ENCODE data around the gene PXK.

PXK gene

DNA sequence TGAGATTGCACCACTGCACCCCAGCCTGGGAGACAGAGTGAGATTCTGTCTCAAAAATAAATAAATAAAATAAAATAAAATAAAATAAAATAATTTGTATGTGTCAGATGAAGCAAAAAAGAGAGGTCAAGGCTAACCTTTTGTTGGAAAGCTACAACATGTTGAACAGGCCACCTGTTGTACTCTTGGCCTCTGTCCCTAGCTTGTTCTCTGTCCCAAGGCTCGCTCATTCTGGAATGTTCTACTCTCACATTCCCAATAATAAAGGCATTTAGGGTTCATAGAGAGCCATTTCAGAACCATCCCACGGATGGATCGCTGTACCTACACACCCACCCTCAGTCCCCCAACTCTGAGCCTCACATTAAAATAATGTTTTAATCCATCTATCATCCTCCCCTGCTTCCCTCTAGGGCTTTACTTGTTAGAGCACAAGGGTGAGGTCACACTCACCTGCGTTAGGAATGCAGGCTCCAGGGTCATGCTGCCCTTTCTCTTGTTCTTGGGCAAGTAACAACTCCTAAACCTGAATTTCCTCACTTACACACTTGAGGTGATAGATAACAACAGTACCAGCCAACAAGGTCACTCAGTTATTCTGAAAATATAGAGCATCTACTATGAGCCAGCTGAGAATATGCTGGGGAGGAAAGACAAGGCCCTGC lies 134.3 kb downstream of the PXK start:
- DNase-seq (ENCODE audit: low spot score): no peak

DNA sequence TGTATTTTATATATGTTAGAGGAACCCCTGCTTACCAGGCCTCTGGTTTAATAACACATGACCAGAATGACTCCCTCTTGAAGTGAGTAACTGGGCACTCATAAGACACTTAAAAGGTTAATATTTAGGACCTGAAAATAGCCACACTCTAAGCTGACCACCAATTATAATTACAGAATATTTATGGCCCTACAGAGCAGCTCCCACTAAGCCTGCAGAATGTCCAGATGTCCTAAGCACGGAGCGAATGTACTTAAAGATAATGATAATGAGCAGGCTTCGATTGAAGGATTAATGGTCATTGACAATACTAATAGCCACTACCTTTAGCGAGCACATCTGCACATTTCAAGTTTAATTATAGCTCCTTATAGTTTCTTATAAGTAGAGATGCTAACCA lies 136.4 kb downstream of the PXK start:
- no peak for DNase-seq (ENCODE audit: low spot score)

DNA sequence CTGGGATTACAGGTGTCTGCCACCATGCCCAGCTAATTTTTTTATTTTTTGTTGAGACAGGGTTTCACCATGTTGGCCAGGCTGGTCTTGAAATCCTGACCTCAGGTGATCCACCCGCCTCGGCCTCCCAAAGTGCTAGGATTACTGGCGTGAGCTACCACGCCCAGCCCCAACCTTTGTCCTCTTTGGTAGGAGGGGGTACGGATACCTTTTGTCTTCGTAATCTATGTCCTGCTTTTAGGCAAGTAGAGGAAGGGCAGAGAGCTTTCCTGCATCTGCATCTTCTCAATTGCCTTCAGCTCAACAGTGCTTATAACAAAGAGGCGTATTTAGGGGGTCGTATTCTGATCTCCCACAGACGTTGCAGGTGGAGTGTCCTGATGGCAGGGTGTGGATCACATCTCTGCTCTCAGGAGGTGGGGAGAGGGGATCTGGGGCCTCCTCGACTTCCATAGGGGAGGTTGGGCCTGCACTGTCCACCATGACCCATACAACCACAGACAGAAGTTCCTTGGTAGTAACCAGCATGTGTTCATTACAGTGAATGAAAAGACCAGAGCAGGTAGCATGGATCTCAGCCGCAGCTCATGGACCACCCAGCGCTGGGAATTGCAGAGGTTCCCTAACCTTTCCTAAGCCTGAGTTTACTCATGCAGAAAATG lies 137.8 kb downstream of the PXK start:
- DNase-seq (ENCODE audit: low spot score): no peak

DNA sequence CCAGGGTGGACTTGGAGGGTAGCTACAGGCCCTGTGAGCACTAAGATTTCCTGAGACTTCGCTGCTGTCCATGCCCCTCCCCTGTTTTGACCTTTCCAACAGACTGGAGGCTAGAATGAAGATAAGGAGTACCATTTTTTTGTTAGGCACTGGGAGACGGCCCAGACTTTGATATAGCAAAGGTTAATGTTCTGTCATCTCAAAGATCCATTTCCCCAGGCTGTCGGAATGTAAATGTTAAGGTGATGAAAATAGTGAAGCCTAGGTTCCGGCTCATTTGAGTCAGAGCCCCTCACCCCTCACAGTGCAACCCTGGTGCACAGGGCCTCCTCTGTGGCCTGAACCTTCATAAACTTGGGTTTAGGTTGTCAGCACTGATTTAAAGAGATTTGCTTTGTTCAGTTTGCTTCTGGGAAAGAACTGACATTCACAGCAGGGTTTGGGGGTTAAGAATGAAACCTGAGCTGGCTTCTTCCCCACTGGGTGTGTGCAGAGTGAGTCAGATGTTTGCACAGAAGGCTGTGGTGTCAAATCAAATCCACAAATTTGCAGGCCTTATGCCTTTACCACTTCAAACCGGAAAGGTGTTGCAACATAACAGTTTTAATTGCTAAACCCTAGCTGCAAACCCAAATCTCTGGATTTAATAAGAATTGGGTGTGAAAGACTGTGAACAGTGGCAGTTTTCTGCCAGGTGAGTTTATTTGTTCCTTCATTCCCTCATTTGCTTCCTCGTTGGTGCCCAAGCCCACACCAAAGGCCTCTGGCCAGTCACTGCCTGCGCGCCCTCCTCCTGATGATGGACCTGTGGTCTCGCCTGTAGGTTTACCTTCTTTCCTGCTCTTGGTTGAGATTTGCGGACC lies 138.6 kb downstream of the PXK start:
- no peak for DNase-seq (ENCODE audit: low spot score)

DNA sequence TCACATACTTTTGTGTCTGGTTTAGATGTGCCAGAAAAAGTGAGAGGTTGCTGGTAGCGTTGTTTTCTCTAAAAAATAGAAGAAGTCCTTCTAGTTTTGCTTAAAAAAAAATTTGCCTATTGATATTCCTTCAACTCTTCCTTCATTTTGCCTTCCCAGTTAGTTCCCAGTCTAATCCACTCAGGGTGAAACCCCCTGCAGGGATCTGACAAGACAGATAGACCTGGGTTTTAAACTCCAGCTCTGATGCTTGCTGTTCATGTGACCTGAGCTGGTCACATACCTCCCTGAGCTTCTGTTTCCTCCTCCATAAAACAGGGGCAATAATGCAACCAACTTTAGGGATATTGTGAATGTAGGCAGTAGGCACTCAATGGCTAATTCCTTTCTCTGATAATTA lies 140.6 kb downstream of the PXK start:
- no peak for DNase-seq (ENCODE audit: low spot score)

DNA sequence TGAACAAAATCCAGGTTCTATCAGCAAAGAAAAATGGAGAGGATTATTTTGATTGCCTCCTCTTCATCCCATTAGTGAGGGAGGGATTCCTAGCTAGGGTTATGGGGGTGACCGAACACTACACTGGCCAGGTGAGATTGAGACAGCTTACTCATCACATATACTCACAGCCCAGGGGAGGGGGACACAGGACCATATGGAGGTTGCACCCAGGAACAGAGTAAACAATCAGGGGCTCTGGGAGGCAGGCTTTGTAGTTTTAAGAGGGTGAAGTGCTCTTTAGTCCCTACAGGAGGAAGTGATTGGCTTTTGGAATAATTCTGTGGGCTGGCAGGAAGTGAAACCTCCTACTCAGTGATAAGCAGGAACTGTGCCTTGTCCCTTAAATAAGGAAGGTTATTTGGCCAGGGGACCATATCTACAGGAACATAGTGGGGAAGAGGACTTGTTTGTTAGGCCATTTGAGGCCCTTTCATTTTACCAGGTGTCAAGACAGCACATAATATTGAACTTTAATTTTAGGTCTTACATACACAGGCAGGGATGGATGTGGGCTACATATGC lies 141.7 kb downstream of the PXK start:
- DNase-seq (ENCODE audit: low spot score): peak; percentile 54

DNA sequence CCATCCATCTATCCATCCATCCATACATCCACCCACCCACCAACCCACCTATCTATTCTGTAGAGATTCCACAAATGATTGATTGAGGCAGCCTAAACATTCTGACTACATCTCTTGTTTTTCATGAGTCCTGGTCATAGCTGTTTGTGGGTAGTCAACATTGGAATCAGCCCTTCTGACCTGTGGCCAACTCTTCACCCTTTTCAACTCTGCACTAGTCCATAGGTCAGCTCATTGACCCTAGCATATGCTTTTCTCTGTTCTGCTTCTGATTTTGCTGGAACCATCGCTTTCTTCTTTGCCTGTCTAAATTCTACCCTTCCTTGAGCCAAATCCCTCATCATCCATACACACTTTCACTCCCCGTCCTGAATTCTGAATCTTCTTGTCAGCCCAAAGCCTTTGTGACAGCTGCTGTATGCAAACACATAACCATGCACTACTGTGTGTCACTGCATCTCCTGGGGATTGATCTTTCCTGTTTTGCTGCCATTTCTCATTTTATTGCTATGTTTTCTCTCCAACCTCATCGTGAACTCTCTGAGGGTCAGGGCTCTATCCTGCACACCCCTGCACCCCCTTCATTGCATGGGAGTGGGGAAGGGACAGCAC lies 142.4 kb downstream of the PXK start:
- DNase-seq (ENCODE audit: low spot score): no peak
